ENCODE measurements around the gene KCNQ1. TPM values are rescaled to one million over a fixed set of nuclear protein-coding genes. Genes with fewer than 3 reads are reported as not detected.

KCNQ1 gene
- total and polyA plus RNA-seq, 2 donors (not counting 1 experiment from before 2014, with no cell fraction given) = not detected

DNA sequence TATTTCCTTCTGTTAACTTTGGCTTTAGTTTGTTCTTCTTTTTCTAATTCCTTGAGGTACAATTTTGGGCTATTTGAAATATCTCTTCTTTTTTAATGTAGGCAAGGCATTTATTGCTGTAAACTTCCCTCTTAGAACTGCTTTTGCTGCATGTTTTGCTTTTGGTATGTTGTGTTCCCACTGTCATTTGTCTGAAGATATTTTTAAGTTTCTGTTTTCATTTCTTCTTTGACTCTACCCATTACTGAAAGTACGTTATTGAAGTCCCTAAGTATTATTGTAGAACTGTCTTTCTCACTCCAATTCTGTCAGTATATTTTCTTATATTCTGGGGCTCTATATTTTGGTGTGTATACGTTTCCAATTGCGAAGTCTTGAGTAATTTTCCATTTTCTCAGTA is 177.1 kb downstream of the KCNQ1 start:
- Histone ChIP-seq H3K36me3 (ENCODE audit: control insufficient read depth, insufficient read depth, low read length) (no peaks in the 10 kb centered on the region), H3K9me3 (ENCODE audit: control insufficient read depth, insufficient read depth, low read depth, low read length) (no peaks in the 10 kb centered on the region), H3K27ac (ENCODE audit: insufficient read depth, low read length) (no peak overlapping the region), H3K4me1 (ENCODE audit: control insufficient read depth, extremely low read depth, insufficient read depth, low read length) (no peaks in the 10 kb centered on the region), H3K9ac (ENCODE audit: insufficient read depth, low read length) (no peak overlapping the region), H4K20me1 (ENCODE audit: control insufficient read depth, extremely low read depth, insufficient read depth, low read length) (no peaks in the 10 kb centered on the region), H3K27me3 (ENCODE audit: control insufficient read depth, insufficient read depth, low read length) (no peaks in the 10 kb centered on the region), H2AFZ (ENCODE audit: low read length) (no peak overlapping the region), H3K4me2 (ENCODE audit: extremely low read depth, insufficient read depth, low read length) (no peak overlapping the region), H3K79me2 (ENCODE audit: control insufficient read depth, insufficient read depth, low read length) (no peaks in the 10 kb centered on the region), H3K4me3 (replicated peaks in 1 of 4; ENCODE audit: control extremely low read depth in 1 of 4, insufficient read depth in 1 of 4, low read depth in 3 of 4, low read length in 4 of 4) (no peak overlapping the region)
- DNase-seq (ENCODE audit: low read depth in 2 of 2) = no peak
- TF ChIP-seq EZH2 (IDR thresholded peaks at IDR 0.05; ENCODE audit: low read length, missing control alignments) = no peak
- TF ChIP-seq CTCF (conservative IDR thresholded peaks at IDR 0.05 in 1 of 2, IDR thresholded peaks at IDR 0.05 in 1 of 2; ENCODE audit: low read depth in 1 of 2, low read length in 2 of 2) = no peak

GRCh38 chr11:2625183-2625582 is 180.4 kb downstream of the KCNQ1 start:
- no peaks in the 10 kb centered on the region for H3K27me3 ChIP-seq (ENCODE audit: control insufficient read depth, insufficient read depth, low read length)
- no peak overlapping the region for H3K9ac ChIP-seq (ENCODE audit: insufficient read depth, low read length)
- no peaks in the 10 kb centered on the region for H3K79me2 ChIP-seq (ENCODE audit: control insufficient read depth, insufficient read depth, low read length)
- no peak overlapping the region for H2AFZ ChIP-seq (ENCODE audit: low read length)
- no peak for TF ChIP-seq EZH2 (IDR thresholded peaks at IDR 0.05; ENCODE audit: low read length, missing control alignments)
- no peak for TF ChIP-seq CTCF (conservative IDR thresholded peaks at IDR 0.05 in 1 of 2, IDR thresholded peaks at IDR 0.05 in 1 of 2; ENCODE audit: low read depth in 1 of 2, low read length in 2 of 2)
- no peaks in the 10 kb centered on the region for H3K36me3 ChIP-seq (ENCODE audit: control insufficient read depth, insufficient read depth, low read length)
- H4K20me1 ChIP-seq (ENCODE audit: control insufficient read depth, extremely low read depth, insufficient read depth, low read length) = no peaks in the 10 kb centered on the region
- H3K9me3 ChIP-seq (ENCODE audit: control insufficient read depth, insufficient read depth, low read depth, low read length) = no peaks in the 10 kb centered on the region
- no peak overlapping the region for H3K27ac ChIP-seq (ENCODE audit: insufficient read depth, low read length)
- no peaks in the 10 kb centered on the region for H3K4me1 ChIP-seq (ENCODE audit: control insufficient read depth, extremely low read depth, insufficient read depth, low read length)
- H3K4me3 ChIP-seq (replicated peaks in 1 of 4; ENCODE audit: control extremely low read depth in 1 of 4, insufficient read depth in 1 of 4, low read depth in 3 of 4, low read length in 4 of 4) = no peak overlapping the region
- no peak for DNase-seq (ENCODE audit: low read depth in 2 of 2)
- no peak overlapping the region for H3K4me2 ChIP-seq (ENCODE audit: extremely low read depth, insufficient read depth, low read length)

GRCh38 chr11:2630679-2631078 is 185.9 kb downstream of the KCNQ1 start:
- no peaks in the 10 kb centered on the region for H3K79me2 ChIP-seq (ENCODE audit: control insufficient read depth, insufficient read depth, low read length)
- H3K36me3 ChIP-seq (ENCODE audit: control insufficient read depth, insufficient read depth, low read length) = no peaks in the 10 kb centered on the region
- no peak overlapping the region for H3K27ac ChIP-seq (ENCODE audit: insufficient read depth, low read length)
- H3K27me3 ChIP-seq (ENCODE audit: control insufficient read depth, insufficient read depth, low read length) = no peaks in the 10 kb centered on the region
- no peak for TF ChIP-seq CTCF (conservative IDR thresholded peaks at IDR 0.05 in 1 of 2, IDR thresholded peaks at IDR 0.05 in 1 of 2; ENCODE audit: low read depth in 1 of 2, low read length in 2 of 2)
- TF ChIP-seq EZH2 (IDR thresholded peaks at IDR 0.05; ENCODE audit: low read length, missing control alignments) = no peak
- H3K4me2 ChIP-seq (ENCODE audit: extremely low read depth, insufficient read depth, low read length) = no peak overlapping the region
- H3K9me3 ChIP-seq (ENCODE audit: control insufficient read depth, insufficient read depth, low read depth, low read length) = peaks cover 2% of the 10 kb centered on the region
- H3K9ac ChIP-seq (ENCODE audit: insufficient read depth, low read length) = no peak overlapping the region
- no peak for DNase-seq (ENCODE audit: low read depth in 2 of 2)
- H3K4me3 ChIP-seq (replicated peaks in 1 of 4; ENCODE audit: control extremely low read depth in 1 of 4, insufficient read depth in 1 of 4, low read depth in 3 of 4, low read length in 4 of 4) = no peak overlapping the region
- no peaks in the 10 kb centered on the region for H3K4me1 ChIP-seq (ENCODE audit: control insufficient read depth, extremely low read depth, insufficient read depth, low read length)
- no peak overlapping the region for H2AFZ ChIP-seq (ENCODE audit: low read length)
- H4K20me1 ChIP-seq (ENCODE audit: control insufficient read depth, extremely low read depth, insufficient read depth, low read length) = no peaks in the 10 kb centered on the region

All from fibroblast of lung (primary cell).